Transverse colon (tissue), 4 donors: Measurements from ENCODE around the gene BARD1. TPM values are rescaled to one million over a fixed set of nuclear protein-coding genes. Genes with fewer than 3 reads are reported as not detected.

Experiments used
- DNase-seq: peaks from one replicate; pipeline ENCODE4 v3.0.0-alpha.2; 2019
- H3K27ac ChIP-seq, 4 donors: fragments of 200-600 bp; sonication (generic); 2 replicates each; pipeline ENCODE4 v1.5.1; 2016 to 2018; ENCODE audit warnings: inconsistent platforms in 4 of 4
- H3K27me3 ChIP-seq: fragments of 200-600 bp; sonication (generic); 2 replicates; pipeline ENCODE4 v1.5.1; 2017; ENCODE audit warnings: inconsistent platforms
- H3K36me3 ChIP-seq, 4 donors: fragments of 200-600 bp; sonication (generic); 2 replicates each; pipeline ENCODE4 v1.5.1; 2017 to 2019; ENCODE audit warnings: inconsistent platforms in 4 of 4
- H3K4me1 ChIP-seq, 4 donors: fragments of 200-600 bp; sonication (generic); 2 replicates each; pipeline ENCODE4 v1.5.1; 2017 to 2020; ENCODE audit warnings: inconsistent platforms in 4 of 4
- H3K4me3 ChIP-seq, 4 donors: fragments of 200-600 bp; sonication (generic); 1 replicate in 1 of 4; 2 replicates in 3 of 4; pipeline versions ENCODE4 v1.5.1 to v1.6.1; 2017 to 2019; ENCODE audit warnings: inconsistent platforms in 4 of 4
- H3K9me3 ChIP-seq, 2 donors: fragments of 200-600 bp; sonication (generic); 2 replicates each; pipeline ENCODE4 v1.5.1; 2017 to 2019; ENCODE audit warnings: inconsistent platforms in 2 of 2
- CTCF ChIP-seq, 5 experiments: fragments of 200-600 bp in 3 of 5; fragments of 450-650 bp in 2 of 5; sonication (generic) in 3 of 5; IDR thresholded peaks; 1 replicate in 2 of 5; 2 replicates in 3 of 5; pipeline ENCODE4 v1.5.1; 2016 to 2017; ENCODE audit warnings: antibody characterized with exemption in 5 of 5, inconsistent platforms in 3 of 5, mild to moderate bottlenecking in 2 of 5, moderate library complexity in 1 of 5
- EP300 ChIP-seq: sonication (generic); formaldehyde crosslinking; IDR thresholded peaks from one replicate; pipeline ENCODE4 v1.6.1; 2017; ENCODE audit warnings: antibody characterized with exemption, low read depth
- POLR2A ChIP-seq: fragments of 450-650 bp; IDR thresholded peaks from one replicate; pipeline ENCODE4 v1.6.1; 2016; ENCODE audit warnings: antibody characterized with exemption, mild to moderate bottlenecking, moderate library complexity
- POLR2AphosphoS5 ChIP-seq, 3 donors: sonication (generic); formaldehyde crosslinking; IDR thresholded peaks; one replicate each; pipeline ENCODE4 v1.6.1; 2016; ENCODE audit warnings: antibody characterized with exemption in 3 of 3
- WGBS, 2 donors: methylation state at CpG; one replicate each; pipeline ENCODE4 v1.1.5; 2018; ENCODE audit warnings: low coverage in 1 of 2; 5-methylcytosine and 5-hydroxymethylcytosine counted together
- in situ Hi-C, 4 donors: fragments of 200-750 bp; cut with MboI; loops; one replicate each; pipeline versions ENCODE4 v1.15.0 to v1.15.1; 2017; ENCODE audit warnings: low sequenced_read_pairs in 3 of 4, low pct_ligation_motif_present in 1 of 4, low pct_unique_long_range_greater_than_20kb in 1 of 4
- intact Hi-C: fragments of 100-400 bp; cut with DNase I; formaldehyde crosslinking; loops from one replicate; pipeline ENCODE4 v1.15.1; 2023; ENCODE audit warnings: low total_unique reads
- total RNA-seq, 4 donors: library from RNA; depleted of rRNA; stranded (reverse); fragments of >200 nt; gene quantifications; one replicate each; pipeline ENCODE4 v1.1.0, GENCODE V29; 2016

Gene BARD1
- total RNA-seq, 4 donors from 2014 or later: 2.2 to 141 (median 9.1) TPM

- TF ChIP-seq CTCF (IDR thresholded peaks at IDR 0.05) (no peak), POLR2A (no peak), EP300 (no peak), POLR2AphosphoS5 (IDR thresholded peaks at IDR 0.05) (no peak)
- Histone ChIP-seq H3K9me3 (peaks cover 0 to 6% of the 10 kb centered on the region in 2 donors), H3K27ac (no peak overlapping the region), H3K4me3 (no peak overlapping the region), H3K36me3 (no peaks in the 10 kb centered on the region), H3K27me3 (no peaks in the 10 kb centered on the region), H3K4me1 (no peaks in the 10 kb centered on the region)
- 85 to 93% methylated on average over 3 to 12 of the region's 12 CpGs for WGBS, 2 donors
- intact Hi-C loops (no loop called here), in situ Hi-C loops (no loop called here)
- no peak for DNase-seq
Observed at GRCh38 chr2:214716811-214717560, 92.5 kb downstream of the BARD1 start.

- Histone ChIP-seq H3K4me3 (no peak overlapping the region), H3K4me1 (no peaks in the 10 kb centered on the region), H3K36me3 (no peaks in the 10 kb centered on the region), H3K27ac (no peak overlapping the region), H3K27me3 (no peaks in the 10 kb centered on the region), H3K9me3 (no peaks in the 10 kb centered on the region)
- no peak for TF ChIP-seq EP300
- TF ChIP-seq CTCF (IDR thresholded peaks at IDR 0.05): no peak
- TF ChIP-seq POLR2AphosphoS5 (IDR thresholded peaks at IDR 0.05): no peak
- no peak for TF ChIP-seq POLR2A
- in situ Hi-C loops: no loop called here
- DNase-seq: no peak
- 0% methylated on average over 1 of the region's 1 CpG for WGBS, 2 donors
- intact Hi-C loops: no loop called here
Observed at GRCh38 chr2:214715025-214715424, 94.5 kb downstream of the BARD1 start.

GRCh38 chr2:214713080-214713830 lies 96.2 kb downstream of the BARD1 start:
- WGBS, 2 donors: 62 to 64% methylated on average over 8 of the region's 8 CpGs
- H3K4me1 ChIP-seq: no peaks in the 10 kb centered on the region
- TF ChIP-seq POLR2AphosphoS5 (IDR thresholded peaks at IDR 0.05): no peak
- no peak for TF ChIP-seq EP300
- TF ChIP-seq POLR2A: no peak
- TF ChIP-seq CTCF (IDR thresholded peaks at IDR 0.05): no peak
- H3K27me3 ChIP-seq: no peaks in the 10 kb centered on the region
- no peaks in the 10 kb centered on the region for H3K9me3 ChIP-seq
- H3K36me3 ChIP-seq: no peaks in the 10 kb centered on the region
- in situ Hi-C loops: no loop called here
- intact Hi-C loops: no loop called here
- DNase-seq: no peak
- H3K27ac ChIP-seq: no peak overlapping the region
- no peak overlapping the region for H3K4me3 ChIP-seq

GRCh38 chr2:214710729-214711128 lies 98.8 kb downstream of the BARD1 start:
- DNase-seq: no peak
- H3K36me3 ChIP-seq: no peaks in the 10 kb centered on the region
- no peak for TF ChIP-seq CTCF (IDR thresholded peaks at IDR 0.05)
- intact Hi-C loops (no loop called here), in situ Hi-C loops (no loop called here)
- no peak overlapping the region for H3K27ac ChIP-seq
- no peaks in the 10 kb centered on the region for H3K4me1 ChIP-seq
- no peaks in the 10 kb centered on the region for H3K27me3 ChIP-seq
- 81 to 94% methylated on average over 2 of the region's 2 CpGs for WGBS, 2 donors
- H3K9me3 ChIP-seq: no peaks in the 10 kb centered on the region
- no peak overlapping the region for H3K4me3 ChIP-seq
